Activated CD8-positive, alpha-beta memory T cell treated with anti-CD3 and anti-CD28 coated beads for 36 hours (primary cell): Measurements from ENCODE around the gene TRIM37. TPM values are rescaled to one million over a fixed set of nuclear protein-coding genes. Genes with fewer than 3 reads are reported as not detected.

Experiments used
- CTCF ChIA-PET: fragments of 350-600 bp; sonication (Branson Sonifier 250); formaldehyde crosslinking; loops from one replicate; lab custom pipeline; 2021; ENCODE audit warnings: antibody characterized with exemption; lab: Charles Lee
- POLR2A ChIA-PET: fragments of 350-600 bp; sonication (Branson Sonifier 250); formaldehyde crosslinking; loops from one replicate; lab custom pipeline; 2021; ENCODE audit warnings: antibody characterized with exemption; lab: Charles Lee
- total RNA-seq, 2 experiments: library from RNA; stranded (reverse); gene quantifications; one replicate each; pipeline ENCODE4 v1.2.3, GENCODE V29; 2021

The TRIM37 gene
- total RNA-seq, 2 experiments from 2014 or later, result 26.5 to 28.6 TPM

DNA sequence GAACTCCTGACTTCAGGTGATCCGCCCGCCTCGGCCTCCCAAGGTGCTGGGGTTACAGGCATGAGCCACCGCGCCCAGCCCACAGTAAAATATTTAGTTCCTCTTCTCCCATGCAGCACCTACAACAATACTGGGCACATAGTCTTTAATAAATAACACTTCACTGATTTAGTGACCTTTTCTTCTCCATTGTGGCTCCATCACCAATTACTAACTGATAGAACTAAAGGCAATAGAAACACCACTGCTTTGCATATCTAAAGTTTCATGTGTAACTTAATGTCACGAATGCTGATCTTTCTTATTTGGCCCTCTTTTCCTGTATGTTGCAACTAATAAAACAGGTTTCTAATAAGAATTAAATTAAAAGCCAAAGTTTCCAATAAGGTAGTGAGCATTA lies 38.9 kb downstream of the TRIM37 start:
- POLR2A ChIA-PET, result no interaction called here
- CTCF ChIA-PET, result no interaction called here

DNA sequence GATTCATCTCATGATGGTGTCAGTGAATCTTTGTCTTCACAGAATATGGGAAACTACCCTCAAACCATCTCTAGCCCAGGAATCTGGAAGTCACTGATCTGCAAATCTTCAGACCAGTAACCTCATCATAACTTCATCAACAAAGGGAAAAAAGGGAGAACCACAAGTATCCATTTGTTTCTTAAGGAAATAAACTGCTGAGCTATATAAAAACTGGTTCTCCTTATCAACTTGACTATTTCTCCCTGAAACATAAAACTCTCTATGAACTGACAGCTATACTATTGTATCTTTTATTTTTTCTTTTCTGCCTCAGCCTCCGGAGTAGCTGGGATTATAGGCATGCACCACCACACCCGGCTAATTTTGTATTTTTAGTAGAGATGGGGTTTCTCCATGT lies 39.3 kb downstream of the TRIM37 start:
- ChIA-PET POLR2A (no interaction called here), CTCF (no interaction called here)

DNA sequence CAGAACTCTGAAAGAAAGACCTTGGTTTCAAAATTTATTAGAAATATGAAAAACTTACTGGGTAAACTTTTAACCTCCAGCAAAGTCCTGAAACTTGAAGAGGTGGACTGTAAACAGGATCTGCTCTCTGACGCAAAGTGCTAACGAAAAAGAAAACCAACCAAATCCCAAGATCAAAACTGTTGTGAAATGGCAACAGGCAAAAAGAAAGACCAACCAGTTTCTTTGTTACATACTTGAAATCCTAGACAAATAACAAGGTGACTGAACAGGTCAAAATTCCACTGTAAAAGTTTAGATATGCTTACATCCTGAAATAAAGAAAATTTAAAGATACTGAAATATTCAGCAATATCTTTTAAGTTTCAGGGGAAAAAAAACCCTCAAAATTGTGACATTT lies 44.2 kb downstream of the TRIM37 start:
- POLR2A ChIA-PET, result no interaction called here
- CTCF ChIA-PET, result no interaction called here

DNA sequence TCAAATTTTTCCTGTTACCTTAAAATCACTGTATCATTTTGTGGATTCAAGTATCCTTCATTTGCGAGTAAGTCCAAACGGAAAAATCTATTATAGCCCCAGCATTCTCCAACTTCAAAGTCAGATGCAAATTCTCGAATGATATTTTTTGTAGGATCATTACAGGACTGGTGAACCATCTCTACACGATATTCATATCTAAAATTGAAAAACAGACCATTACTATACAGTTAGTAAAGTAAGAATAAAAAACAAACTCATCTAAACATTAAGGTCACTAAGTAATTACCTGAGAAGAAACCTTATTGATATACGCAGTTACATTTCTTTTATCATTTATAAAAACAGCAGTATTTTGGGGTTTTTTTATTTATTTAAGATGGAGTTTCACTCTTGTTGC lies 49.8 kb downstream of the TRIM37 start:
- ChIA-PET CTCF (no interaction called here), POLR2A (no interaction called here)

DNA sequence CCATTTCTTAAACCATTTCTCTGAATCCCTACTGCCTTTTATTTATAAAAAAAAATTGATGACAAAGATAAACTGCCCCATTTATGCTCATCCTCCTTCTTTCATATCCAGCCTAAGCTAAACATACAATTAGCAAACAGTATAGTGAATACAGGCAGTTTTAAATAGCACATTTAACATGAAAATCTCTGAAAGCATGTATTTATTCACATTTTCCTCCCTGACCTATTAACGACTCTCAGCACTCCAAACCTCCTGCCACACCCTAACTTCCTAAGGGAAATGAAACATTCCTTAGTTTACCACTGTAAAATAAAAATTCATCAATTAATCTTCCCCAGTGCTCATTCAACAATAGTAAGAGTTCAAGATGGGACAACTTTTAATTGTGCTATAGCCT lies 56.9 kb downstream of the TRIM37 start:
- ChIA-PET CTCF (no interaction called here), POLR2A (no interaction called here)

DNA sequence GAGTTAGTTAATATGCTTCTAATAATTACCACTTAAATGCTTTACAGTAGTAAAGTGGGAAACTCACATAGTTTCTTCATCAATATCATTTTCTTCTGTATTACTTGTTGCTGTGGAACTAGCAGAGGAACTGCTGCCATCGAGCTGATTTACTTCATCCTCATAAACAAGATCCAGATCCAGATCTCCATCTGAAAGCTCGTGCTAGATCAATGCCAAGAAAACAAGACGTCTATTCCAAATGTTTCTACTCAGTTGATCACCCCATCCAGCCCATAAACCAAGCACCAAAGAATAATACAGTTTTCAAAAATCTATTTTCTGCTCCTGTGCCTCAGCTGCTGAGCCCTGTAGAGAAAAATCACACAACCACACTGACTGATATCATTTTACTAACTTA lies 59.1 kb downstream of the TRIM37 start:
- POLR2A ChIA-PET, result no interaction called here
- CTCF ChIA-PET, result no interaction called here

DNA sequence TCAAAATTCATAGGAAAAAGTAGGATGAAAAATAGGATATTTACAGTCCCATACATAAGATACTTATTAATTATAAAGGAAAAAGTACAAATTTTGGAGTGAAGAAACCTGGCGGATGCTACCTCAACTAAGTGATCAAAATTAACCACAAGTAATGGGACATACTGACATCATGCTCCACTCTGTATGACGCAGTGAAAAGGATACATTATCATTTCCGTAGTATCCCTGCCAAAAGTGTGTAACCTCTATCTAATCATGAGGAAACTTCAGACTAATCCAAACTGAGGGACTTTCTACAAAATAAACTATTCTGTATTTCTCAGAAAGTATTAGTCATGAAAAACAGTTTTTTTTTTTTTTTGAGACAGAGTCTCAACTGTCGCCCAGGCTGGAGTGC lies 60.5 kb downstream of the TRIM37 start:
- ChIA-PET POLR2A (no interaction called here), CTCF (interaction anchor here (0.6 kb wide), 1 partner anchor 1531 kb away, joined by 4 read pairs; no protein-coding TSS in a partner anchor)

DNA sequence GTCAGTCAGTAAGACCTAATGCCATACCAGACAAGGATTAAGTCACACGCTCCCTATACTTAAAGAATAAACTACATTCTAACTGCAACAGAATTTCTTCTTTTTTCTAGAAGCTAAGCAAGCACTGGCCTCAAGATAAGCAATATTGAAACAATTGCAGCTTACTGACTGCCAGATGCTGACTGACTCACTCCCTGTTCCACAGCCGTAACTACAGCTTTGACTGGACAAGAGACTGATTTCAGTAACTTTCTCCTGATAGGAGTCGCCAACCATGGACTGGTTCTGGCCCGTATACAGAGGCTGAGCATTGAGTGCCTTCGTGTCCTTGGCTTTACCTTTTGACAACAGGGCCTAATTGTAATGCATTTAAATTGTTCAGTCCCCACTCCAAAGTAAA lies 67.9 kb downstream of the TRIM37 start:
- POLR2A ChIA-PET, result interaction anchor here (0.6 kb wide), 1 partner anchor 57 kb away, joined by 4 read pairs; no protein-coding TSS in a partner anchor

DNA sequence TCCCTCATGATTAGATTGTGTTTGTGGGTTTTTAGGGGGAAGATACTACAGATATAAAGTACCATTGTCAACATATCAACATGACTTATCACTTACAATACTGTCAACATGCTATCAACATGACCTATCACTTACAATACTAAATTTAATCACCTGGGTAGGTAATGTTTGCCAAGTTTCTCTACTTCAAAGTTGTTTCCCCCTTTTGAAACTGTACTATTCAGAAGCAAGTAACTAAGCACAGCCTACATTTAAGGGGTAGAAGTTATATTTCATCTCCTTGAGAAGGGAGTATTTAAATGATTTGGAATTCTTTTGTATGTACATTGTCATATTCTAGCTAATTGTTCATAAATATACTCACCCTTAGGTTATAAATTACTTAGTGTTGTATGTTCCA lies 68.7 kb downstream of the TRIM37 start:
- ChIA-PET POLR2A (no interaction called here), CTCF (no interaction called here)

More for the DNA sequence above, 67.9 kb downstream of the TRIM37 start:
- CTCF ChIA-PET, result no interaction called here

DNA sequence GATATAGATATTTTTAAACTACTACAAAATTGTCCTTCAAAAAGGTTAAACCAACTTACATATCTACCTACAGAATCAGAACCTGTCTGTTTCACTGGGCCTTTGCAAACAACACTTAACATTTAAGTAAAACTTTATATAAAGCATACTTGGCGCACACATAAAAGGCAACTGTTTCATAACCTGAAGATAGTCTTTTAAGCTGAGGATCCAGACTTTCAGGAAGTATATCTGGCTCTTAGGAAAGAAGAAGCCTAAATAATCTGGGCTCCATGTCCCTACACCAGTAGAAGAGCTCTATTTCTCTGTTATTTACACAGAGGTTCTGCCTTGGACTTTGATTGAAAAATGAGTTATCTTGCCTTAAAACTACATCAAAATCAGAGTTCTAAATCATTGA lies 75.9 kb downstream of the TRIM37 start:
- CTCF ChIA-PET, result no interaction called here
- POLR2A ChIA-PET, result no interaction called here

DNA sequence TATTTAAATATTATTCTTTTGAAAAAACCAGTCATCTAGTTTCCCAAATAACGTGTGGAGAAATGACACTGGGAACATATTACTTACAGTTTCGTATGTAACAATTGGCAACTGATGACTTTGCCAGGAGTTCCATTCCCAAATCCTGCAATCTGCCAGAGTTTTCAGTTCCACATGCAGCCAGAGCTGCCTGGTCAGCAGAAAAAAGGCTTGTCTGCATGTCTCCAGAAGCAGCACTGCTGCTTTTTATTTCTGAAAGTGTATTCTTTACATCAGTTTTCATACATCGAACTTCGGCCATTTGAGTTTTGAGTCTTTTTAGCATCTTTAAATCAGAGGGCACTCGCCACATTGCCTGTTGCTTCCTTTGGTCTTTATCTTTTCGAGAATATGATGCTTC lies 78.4 kb downstream of the TRIM37 start:
- ChIA-PET POLR2A (no interaction called here), CTCF (no interaction called here)

DNA sequence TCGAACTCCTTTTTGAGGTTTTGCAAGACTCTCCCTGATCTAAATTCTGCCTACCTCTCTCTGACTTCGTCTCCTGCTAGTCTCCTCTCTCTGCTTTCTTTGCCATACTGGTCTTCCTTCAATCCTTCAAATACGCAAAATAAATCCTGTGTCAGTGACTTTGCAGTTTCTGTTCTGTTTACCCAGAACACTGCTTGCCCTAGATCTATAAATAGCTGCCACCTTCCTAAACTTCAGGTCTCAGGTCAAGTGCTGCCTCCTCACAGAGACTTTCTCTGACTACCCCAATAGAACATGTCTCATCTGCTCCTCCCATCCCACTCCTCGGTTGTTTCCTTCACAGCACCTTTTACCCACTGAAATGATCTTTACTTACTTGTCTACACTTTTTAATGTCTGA lies 78.9 kb downstream of the TRIM37 start:
- ChIA-PET POLR2A (no interaction called here), CTCF (no interaction called here)

DNA sequence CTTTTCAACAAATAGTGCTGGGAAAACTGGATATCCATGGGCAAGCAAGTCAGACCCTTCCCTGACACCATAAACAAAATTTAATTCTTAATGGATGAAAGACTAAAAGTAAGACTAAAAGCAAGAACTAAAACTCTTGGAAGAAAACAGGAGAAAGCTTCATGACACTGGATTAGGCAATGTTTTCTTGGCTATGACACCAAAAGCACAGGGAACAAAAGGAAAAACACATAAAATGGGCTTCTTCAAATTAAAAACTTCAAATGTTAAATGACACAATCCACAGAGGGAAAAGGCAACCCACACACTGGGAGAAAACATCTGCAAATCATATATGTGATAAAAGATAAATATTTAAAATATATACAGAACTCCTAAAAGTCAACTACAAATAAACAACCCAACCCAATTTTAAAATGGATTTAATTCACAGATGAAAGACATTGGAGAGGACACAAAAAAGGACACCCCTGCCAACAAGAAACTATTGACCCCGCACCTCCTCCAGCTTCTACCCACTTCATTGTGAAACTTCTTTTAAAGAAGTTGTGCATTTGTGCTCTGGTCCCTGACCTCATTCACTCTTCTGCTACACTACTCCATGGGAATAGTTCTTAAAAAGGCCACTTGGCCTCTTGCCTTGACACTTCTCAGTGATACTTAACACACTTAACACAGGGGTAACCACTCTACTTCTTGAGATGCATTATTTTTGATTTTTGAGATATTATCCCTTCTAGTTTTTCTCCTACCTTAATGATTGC lies 80.3 kb downstream of the TRIM37 start:
- ChIA-PET CTCF (no interaction called here), POLR2A (no interaction called here)

DNA sequence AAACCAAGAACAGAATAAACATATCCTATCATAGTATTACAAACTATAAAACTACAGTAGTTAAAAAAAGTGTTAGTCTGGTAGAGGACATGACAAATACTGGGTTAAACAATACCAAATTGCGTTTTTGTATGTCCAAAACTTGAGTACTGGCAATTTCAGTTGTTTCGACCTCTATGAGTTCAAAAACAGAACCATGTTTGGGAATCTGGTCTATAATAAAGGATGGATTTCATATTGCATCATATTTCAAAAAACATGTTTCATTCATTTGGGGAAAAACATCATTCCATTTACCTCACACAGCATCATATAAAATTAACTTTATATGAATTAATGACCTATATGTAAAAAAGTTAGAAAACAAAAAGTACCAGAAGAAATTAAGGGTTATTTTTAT lies 81.8 kb downstream of the TRIM37 start:
- ChIA-PET CTCF (no interaction called here), POLR2A (no interaction called here)

DNA sequence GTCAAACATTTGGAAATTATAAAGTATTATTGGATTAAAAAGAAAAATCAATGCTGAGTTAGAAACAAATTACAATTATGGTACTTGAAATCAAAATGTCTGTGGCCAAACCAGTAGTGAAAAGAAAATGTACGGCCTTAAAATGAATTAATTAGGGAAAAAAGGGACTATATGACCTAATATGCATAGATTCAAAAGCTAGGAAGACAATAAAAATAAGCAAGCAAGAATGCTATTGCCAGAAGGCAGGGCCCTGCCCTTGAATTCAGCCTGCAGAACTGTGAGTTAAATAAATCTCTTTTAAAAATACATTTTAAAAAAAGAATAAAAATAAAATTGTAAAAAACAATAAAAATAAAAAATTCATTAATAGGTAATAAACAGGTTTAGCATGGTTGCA lies 88.7 kb downstream of the TRIM37 start:
- ChIA-PET CTCF (no interaction called here), POLR2A (no interaction called here)

DNA sequence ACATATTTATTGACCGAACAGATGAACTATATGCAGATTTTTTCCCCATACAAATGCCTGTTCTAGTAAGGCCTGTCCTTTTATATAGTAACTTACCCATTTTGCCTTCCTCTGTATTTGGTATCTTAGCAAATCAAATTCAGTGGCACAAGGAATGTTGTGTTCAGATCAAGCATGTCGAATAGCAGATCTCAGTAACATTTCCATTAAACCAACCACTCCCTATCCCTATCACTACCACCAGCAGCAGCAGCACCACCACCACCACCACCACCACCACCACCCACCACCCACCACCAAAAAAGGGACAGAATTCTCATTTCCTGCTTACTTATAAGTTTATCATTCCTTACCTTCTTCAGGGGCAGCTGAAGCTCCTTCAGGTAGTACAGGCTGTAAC lies 94.7 kb downstream of the TRIM37 start:
- ChIA-PET CTCF (interaction anchor here (0.6 kb wide), 1 partner anchor 438 kb away, joined by 3 read pairs; no protein-coding TSS in a partner anchor), POLR2A (no interaction called here)

DNA sequence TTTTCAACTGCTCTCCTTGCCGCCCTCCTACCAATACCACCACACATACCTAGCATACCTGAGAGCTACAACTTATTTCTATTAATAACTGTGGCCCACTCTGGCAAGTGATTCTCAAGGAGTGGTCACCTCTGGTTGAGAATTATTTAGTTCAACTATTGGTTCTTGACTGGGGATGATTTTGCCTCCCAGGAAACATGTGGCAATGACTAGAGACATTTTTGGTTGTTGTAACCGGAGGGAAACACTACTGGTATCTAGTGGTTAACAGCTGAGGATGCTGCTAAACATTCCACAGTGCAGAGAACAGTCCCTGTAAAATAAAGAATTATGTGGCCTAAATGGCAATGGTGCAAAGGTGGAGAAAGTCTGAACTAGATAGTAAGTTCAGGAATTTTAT lies 96.7 kb downstream of the TRIM37 start:
- POLR2A ChIA-PET, result interaction anchor here (0.8 kb wide), 1 partner anchor 26 kb away, joined by 4 read pairs; no protein-coding TSS in a partner anchor

DNA sequence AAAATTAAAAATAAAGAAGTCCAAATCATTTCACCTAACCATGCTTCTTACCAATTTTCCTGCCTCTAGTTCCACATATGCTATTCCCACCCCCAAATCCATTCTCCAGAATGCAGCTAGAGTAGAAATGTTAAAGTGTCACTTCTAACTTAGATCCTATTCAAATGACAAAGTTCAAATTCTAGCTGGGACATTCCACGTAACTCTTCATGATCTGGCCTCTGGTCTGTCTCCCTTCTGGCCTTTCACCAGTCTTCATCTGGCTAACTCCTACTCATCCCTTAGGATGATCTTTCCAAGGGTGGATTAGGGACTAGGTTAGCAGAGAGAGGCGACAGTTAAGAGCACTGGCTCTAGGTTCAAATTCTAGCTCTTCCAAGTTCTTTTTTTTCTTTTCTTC lies 97.9 kb downstream of the TRIM37 start:
- POLR2A ChIA-PET, result no interaction called here
- CTCF ChIA-PET, result interaction anchor here (1.0 kb wide), 1 partner anchor 298 kb away, joined by 3 read pairs; no protein-coding TSS in a partner anchor

More for the DNA sequence above, 96.7 kb downstream of the TRIM37 start:
- CTCF ChIA-PET, result interaction anchor here (0.6 kb wide), 2 partner anchors 20 to 244 kb away, joined by 3 to 4 read pairs; no protein-coding TSS in a partner anchor

DNA sequence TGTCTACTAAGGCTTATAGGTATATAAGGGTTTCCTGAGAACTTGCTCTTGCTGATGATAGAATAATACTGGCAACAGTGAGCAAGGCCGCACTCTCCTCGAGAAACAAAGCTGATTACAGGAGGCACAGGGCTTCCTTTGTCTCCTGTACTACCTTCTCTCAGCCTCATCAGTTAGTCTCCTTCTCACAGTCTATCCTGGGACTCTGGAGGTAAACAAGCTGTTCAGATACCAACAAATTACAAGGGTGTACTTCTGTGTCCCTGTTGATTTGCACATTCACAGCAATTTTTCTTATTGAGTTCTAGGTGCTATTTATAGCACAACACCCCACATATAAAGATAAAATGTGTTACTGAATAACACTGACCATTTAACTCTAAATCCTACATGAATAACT lies 98.7 kb downstream of the TRIM37 start:
- POLR2A ChIA-PET, result no interaction called here
- CTCF ChIA-PET, result interaction anchor here (1.0 kb wide), 1 partner anchor 298 kb away, joined by 3 read pairs; no protein-coding TSS in a partner anchor

DNA sequence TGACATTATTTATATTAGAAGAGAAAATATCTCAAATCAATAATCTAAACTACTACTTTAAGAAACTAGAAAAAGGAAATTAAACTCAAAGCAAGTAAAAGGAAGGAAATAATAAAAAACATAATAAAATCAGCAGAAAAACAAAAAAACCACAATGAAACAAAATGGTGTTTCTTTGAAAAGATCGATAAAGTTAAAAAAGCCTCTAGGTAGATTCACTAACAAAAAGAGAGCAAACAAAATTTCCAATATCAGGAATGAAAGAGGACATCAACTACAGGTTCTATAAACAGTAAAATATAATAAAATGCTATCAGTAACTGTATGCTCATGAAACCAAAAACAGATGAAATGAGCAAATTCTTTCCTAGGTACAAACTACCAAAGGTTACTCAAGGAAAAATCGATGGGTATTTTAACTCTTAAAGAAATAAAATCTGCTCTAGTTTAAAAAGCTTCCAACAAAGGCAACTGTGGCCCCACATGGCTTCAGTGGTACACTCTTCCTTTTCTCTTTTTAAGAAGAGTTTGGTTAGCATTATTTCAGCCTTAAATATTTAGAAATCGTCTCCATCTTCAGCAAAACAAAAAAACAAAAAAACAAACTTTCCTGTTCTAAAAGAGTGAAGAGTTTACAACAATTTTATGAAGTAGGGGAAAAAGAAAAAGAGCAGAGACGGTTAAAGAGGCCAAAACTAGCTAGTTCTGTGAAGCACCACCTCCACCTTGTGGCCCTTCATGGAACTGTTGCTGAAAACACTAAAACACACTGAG lies 102.2 kb downstream of the TRIM37 start:
- ChIA-PET CTCF (interaction anchor here (0.6 to 1.8 kb wide), 5 partner anchors 12 to 484 kb away, joined by 3 to 6 read pairs (median 3); no protein-coding TSS in a partner anchor), POLR2A (interaction anchor here (0.5 kb wide), 1 partner anchor 373 kb away, joined by 3 read pairs; no protein-coding TSS in a partner anchor)
